Neutrophil (primary cell): ENCODE measurements around the gene PTGIR.

Experiments used
- H3K27ac ChIP-seq: fragments of 200-600 bp; sonication (generic); 2 replicates; pipeline ENCODE4 v1.5.1; 2016; ENCODE audit warnings: mild to moderate bottlenecking, moderate library complexity
- H3K27me3 ChIP-seq: fragments of 200-600 bp; sonication (generic); 2 replicates; pipeline ENCODE4 v1.6.0; 2016; ENCODE audit warnings: mild to moderate bottlenecking
- H3K36me3 ChIP-seq: fragments of 200-600 bp; sonication (generic); 2 replicates; pipeline ENCODE4 v1.5.1; 2017
- H3K4me1 ChIP-seq, 2 experiments: fragments of 200-600 bp in 1 of 2; sonication (generic) in 1 of 2; 1 replicate in 1 of 2; 2 replicates in 1 of 2; pipeline versions ENCODE4 v1.5.1 to v1.6.1; 2013 to 2016; ENCODE audit warnings: low read depth in 1 of 2, low read length in 1 of 2, mild to moderate bottlenecking in 1 of 2, moderate library complexity in 1 of 2; ENCODE audit not compliant: control insufficient read depth in 1 of 2, insufficient read depth in 1 of 2
- H3K4me3 ChIP-seq, 2 experiments: fragments of 200-600 bp in 1 of 2; sonication (generic) in 1 of 2; 1 replicate in 1 of 2; 2 replicates in 1 of 2; pipeline ENCODE4 v1.5.1; 2013 to 2016; ENCODE audit warnings: low read depth in 1 of 2, low read length in 1 of 2, mild to moderate bottlenecking in 1 of 2, moderate library complexity in 1 of 2
- H3K9me3 ChIP-seq: fragments of 200-600 bp; sonication (generic); 2 replicates; pipeline ENCODE4 v1.5.1; 2016
- TF ChIP-seq, protein P1 (sequence below): fragments of 200-600 bp; sonication (generic); IDR thresholded peaks from 2 replicates; pipeline ENCODE4 v1.5.1; 2016; ENCODE audit warnings: antibody characterized with exemption

The PTGIR gene

DNA sequence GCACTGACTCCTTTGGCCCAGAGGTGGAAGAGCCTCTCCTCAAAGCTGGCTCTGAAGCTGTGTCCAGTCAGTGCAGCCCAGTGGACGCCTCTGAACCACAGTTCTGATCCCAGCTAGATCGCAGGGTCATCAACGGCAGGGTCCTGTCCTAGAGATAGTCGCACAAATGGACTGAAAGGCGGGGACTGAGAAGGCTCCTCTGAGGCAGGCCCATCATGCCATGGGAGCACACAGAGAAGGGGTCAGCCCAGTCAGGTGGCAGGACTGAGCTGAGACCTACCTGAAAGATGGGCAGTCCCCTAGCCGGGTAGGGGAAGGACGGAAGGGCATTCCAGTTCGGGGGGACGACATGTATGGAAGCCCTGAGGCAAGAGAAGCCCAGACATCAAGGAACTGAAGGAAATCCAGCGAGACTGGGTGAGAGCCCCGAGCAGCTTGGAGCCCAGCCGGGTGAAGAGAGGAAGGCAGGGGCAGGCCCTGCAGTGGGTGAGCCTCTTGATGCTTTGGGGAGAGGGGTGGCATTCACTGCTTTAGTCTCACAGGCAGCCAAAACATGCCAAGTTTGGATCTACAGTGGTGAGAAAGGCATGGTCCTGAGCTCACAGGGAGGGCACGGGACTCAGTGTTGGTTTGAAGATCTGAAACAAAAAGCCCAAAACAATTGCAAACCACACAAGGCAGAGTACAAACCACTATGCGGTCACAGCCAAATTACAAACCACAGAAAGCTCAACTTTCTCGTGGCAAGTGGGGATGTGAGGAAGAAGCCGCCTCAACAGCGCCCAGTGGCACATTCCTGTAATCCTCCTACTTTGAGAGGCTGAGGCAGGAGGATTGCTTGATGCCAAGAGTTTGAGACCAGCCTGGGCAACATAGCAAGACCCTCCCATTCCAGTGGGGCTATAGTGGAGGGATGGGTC is 13.8 kb downstream of the PTGIR start:
- no peak overlapping the region for H3K4me3 ChIP-seq
- no peaks in the 10 kb centered on the region for H3K9me3 ChIP-seq
- H3K27me3 ChIP-seq: peaks cover 19% of the 10 kb centered on the region
- no peak overlapping the region for H3K27ac ChIP-seq
- TF ChIP-seq, protein P1, sequence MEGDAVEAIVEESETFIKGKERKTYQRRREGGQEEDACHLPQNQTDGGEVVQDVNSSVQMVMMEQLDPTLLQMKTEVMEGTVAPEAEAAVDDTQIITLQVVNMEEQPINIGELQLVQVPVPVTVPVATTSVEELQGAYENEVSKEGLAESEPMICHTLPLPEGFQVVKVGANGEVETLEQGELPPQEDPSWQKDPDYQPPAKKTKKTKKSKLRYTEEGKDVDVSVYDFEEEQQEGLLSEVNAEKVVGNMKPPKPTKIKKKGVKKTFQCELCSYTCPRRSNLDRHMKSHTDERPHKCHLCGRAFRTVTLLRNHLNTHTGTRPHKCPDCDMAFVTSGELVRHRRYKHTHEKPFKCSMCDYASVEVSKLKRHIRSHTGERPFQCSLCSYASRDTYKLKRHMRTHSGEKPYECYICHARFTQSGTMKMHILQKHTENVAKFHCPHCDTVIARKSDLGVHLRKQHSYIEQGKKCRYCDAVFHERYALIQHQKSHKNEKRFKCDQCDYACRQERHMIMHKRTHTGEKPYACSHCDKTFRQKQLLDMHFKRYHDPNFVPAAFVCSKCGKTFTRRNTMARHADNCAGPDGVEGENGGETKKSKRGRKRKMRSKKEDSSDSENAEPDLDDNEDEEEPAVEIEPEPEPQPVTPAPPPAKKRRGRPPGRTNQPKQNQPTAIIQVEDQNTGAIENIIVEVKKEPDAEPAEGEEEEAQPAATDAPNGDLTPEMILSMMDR: no peak
- H3K4me1 ChIP-seq: no peaks in the 10 kb centered on the region
- H3K36me3 ChIP-seq: peaks cover 49% of the 10 kb centered on the region

GRCh38 chr19:46610413-46610775 is 14.5 kb downstream of the PTGIR start:
- TF ChIP-seq, protein P1: no peak
- Histone ChIP-seq H3K36me3 (peaks cover 56% of the 10 kb centered on the region), H3K4me3 (no peak overlapping the region), H3K27me3 (peaks cover 13% of the 10 kb centered on the region), H3K4me1 (peaks cover 0 to 4% of the 10 kb centered on the region in 2 experiments), H3K9me3 (no peaks in the 10 kb centered on the region), H3K27ac (no peak overlapping the region)

DNA sequence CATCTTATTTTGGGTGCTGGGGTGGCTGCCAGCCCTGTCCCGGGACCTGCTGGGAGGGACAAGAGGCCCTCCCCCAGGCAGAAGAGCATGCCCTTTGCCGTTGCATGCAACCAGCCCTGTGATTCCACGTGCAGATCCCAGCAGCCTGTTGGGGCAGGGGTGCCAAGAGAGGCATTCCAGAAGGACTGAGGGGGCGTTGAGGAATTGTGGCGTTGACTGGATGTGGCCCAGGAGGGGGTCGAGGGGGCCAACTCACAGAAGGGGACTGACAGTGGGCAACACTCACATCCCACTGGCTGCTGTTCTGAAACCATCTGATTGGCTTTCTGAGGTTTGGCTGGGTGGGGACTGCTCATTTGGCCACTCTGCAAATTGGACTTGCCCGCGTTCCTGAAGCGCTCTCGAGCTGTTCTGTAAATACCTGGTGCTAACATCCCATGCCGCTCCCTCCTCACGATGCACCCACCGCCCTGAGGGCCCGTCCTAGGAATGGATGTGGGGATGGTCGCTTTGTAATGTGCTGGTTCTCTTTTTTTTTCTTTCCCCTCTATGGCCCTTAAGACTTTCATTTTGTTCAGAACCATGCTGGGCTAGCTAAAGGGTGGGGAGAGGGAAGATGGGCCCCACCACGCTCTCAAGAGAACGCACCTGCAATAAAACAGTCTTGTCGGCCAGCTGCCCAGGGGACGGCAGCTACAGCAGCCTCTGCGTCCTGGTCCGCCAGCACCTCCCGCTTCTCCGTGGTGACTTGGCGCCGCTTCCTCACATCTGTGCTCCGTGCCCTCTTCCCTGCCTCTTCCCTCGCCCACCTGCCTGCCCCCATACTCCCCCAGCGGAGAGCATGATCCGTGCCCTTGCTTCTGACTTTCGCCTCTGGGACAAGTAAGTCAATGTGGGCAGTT is 15.1 kb downstream of the PTGIR start:
- Histone ChIP-seq H3K27ac (no peak overlapping the region), H3K27me3 (peaks cover 13% of the 10 kb centered on the region), H3K4me3 (no peak overlapping the region), H3K9me3 (no peaks in the 10 kb centered on the region), H3K4me1 (peaks cover 0 to 4% of the 10 kb centered on the region in 2 experiments), H3K36me3 (peaks cover 62% of the 10 kb centered on the region)
- TF ChIP-seq, protein P1: no peak

DNA sequence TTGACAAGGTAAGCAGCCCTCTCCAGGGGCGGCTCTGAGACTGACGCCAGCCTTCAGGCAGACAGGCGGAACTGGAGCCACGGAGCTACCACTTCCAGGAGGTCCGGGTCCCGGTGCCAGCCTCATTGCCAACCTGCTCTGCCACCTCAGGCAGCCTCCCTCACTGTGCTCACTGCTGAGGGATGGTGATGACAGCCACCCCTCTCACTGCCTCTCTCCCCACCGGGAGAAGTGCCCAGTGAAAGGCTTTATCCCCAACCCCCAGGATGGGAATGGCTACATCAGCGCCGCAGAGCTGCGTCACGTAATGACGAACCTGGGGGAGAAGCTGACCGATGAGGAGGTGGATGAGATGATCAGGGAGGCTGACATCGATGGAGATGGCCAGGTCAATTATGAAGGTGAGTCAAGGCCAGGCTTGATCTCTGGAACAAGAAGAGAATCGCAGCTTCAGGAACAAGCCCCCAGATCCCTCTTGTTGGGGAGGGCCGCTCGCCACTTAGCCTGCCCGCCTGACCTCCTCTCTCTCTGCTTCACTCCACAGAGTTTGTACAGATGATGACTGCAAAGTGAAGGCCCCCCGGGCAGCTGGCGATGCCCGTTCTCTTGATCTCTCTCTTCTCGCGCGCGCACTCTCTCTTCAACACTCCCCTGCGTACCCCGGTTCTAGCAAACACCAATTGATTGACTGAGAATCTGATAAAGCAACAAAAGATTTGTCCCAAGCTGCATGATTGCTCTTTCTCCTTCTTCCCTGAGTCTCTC is 16.1 kb downstream of the PTGIR start:
- H3K9me3 ChIP-seq: no peaks in the 10 kb centered on the region
- peaks cover 13% of the 10 kb centered on the region for H3K27me3 ChIP-seq
- TF ChIP-seq, protein P1: no peak
- peaks cover 4% of the 10 kb centered on the region in 2 experiments for H3K4me1 ChIP-seq
- H3K36me3 ChIP-seq: peaks cover 62% of the 10 kb centered on the region
- no peak overlapping the region for H3K4me3 ChIP-seq
- H3K27ac ChIP-seq: no peak overlapping the region

DNA sequence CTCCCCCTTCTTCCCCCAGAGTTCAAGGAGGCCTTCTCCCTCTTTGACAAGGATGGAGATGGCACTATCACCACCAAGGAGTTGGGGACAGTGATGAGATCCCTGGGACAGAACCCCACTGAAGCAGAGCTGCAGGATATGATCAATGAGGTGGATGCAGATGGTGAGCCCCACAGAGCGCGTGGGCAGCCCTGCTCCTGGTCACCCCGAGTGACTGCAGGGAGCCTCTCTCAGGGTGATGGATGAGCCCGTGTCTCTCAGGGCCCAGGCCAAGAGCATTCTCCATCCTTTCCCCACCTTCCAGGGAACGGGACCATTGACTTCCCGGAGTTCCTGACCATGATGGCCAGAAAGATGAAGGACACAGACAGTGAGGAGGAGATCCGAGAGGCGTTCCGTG is 16.7 kb downstream of the PTGIR start:
- H3K9me3 ChIP-seq: no peaks in the 10 kb centered on the region
- H3K27ac ChIP-seq: no peak overlapping the region
- TF ChIP-seq, protein P1: no peak
- peaks cover 62% of the 10 kb centered on the region for H3K36me3 ChIP-seq
- no peak overlapping the region for H3K4me3 ChIP-seq
- peaks cover 5 to 6% of the 10 kb centered on the region in 2 experiments for H3K4me1 ChIP-seq
- peaks cover 13% of the 10 kb centered on the region for H3K27me3 ChIP-seq
